Activated CD8-positive, alpha-beta memory T cell treated with anti-CD3 and anti-CD28 coated beads, Interleukin-2, amount 10 ng/mL, durations not matched to agents 7 days and 5 days (primary cell): ENCODE measurements around the gene BACH2. TPM values are rescaled to one million over a fixed set of nuclear protein-coding genes. Genes with fewer than 3 reads are reported as not detected.

Source experiments
- ATAC-seq: fragments of 150-1000 bp; cut with Tn5 transposase; one replicate; pipeline ENCODE4 v1.10.0; 2021; ENCODE audit warnings: moderate library complexity
- CTCF ChIA-PET: fragments of 350-600 bp; sonication (Branson Sonifier 250); formaldehyde crosslinking; loops from one replicate; lab custom pipeline; 2021; ENCODE audit warnings: antibody characterized with exemption; lab: Charles Lee
- DNase-seq: peaks from one replicate; pipeline ENCODE4 v3.0.0-alpha.2; 2020
- H3K27ac Mint-ChIP-seq: one replicate; pipeline ENCODE4 v1.8.0; 2021; ENCODE audit warnings: mild to moderate bottlenecking, mixed read lengths
- H3K27me3 Mint-ChIP-seq: one replicate; pipeline ENCODE4 v1.8.0; 2021; ENCODE audit warnings: mixed read lengths
- H3K36me3 Mint-ChIP-seq: one replicate; pipeline ENCODE4 v1.8.0; 2021; ENCODE audit warnings: mild to moderate bottlenecking, mixed read lengths
- H3K4me1 Mint-ChIP-seq: one replicate; pipeline ENCODE4 v1.8.0; 2021; ENCODE audit warnings: mixed read lengths
- H3K4me3 Mint-ChIP-seq: one replicate; pipeline ENCODE4 v1.8.0; 2021; ENCODE audit warnings: mild to moderate bottlenecking, moderate library complexity, mixed read lengths
- H3K9me3 Mint-ChIP-seq: one replicate; pipeline ENCODE4 v1.8.0; 2022; ENCODE audit warnings: low read depth, mixed read lengths
- total RNA-seq, 2 experiments: library from RNA; stranded (reverse); gene quantifications; one replicate each; pipeline ENCODE4 v1.2.3, GENCODE V29; 2021

Gene BACH2
- total RNA-seq, 2 experiments from 2014 or later: 21.5 to 22.6 TPM

DNA sequence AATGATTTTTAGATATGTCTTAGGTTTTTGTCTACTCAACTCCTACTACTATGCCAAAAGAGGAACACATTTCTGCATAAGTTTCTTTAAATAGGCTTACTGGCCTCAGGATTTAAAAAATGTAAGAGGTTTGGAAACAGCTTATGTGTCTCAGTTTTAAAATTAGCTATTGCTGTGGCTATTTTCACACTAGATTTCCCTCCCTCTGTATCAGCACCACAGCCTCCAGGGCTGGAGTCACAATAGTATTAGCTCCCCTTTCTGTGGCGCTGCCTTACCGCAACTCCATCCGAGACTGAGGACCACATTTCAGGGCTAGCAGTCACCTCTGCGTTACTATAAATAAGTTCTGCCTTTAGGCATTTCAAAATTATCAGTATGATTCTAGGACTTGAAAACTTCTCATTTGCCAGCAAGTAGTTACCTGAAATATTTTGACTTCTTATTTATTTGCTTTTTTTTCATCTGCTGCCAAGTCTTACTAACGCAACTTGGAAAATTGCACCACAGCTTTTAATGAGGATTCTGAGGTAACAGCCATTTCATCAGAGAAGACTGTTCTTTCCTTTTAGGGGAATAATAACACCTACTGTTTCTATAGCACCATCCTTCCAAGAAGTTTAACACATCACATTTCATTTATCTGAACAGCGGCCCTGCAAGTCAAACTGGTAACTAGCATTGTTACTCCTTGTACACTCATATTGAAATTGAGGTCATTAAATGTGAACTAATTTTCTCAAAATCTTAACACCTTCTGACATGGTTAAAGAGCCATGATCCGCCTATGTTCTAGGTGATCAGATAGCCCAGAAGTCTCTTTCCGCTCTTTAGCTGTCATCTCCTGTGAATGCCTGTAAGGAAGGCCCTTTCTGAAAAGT is 296.5 kb downstream of the BACH2 start:
- peaks cover 6% of the 10 kb centered on the region for H3K4me1 Mint-ChIP-seq
- CTCF ChIA-PET: interaction anchor here (1.0 to 1.3 kb wide), 3 partner anchors 9 to 50 kb away, joined by 3 read pairs; no protein-coding TSS in a partner anchor
- H3K9me3 Mint-ChIP-seq: no peaks in the 10 kb centered on the region
- DNase-seq (peak; percentile 49), ATAC-seq (peak; percentile 48)
- H3K27ac Mint-ChIP-seq: no peak overlapping the region
- H3K36me3 Mint-ChIP-seq: peaks cover 16% of the 10 kb centered on the region
- no peak overlapping the region for H3K4me3 Mint-ChIP-seq
- H3K27me3 Mint-ChIP-seq: no peaks in the 10 kb centered on the region

DNA sequence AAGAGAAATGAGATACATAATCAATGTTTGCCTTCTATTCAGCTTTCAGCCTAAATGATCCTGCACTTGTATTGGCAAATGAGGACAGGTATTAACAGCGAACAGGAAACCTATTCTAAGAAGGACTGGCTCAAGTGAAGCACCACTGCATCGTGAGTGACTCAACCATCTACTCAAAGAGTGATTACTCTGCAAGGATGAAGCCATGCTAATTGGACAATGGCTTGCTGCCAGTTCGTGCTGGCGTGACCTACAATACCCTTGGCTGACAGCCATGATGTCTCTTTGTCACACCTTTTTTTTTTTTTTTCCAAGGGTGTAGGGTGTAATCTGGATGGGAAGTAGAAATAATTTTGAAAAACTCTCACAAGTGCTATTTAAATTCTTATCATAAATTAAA is 297.5 kb downstream of the BACH2 start:
- Mint-ChIP-seq H3K36me3 (peaks cover 13% of the 10 kb centered on the region), H3K9me3 (no peaks in the 10 kb centered on the region), H3K4me1 (peaks cover 6% of the 10 kb centered on the region), H3K27me3 (no peaks in the 10 kb centered on the region), H3K4me3 (no peak overlapping the region), H3K27ac (no peak overlapping the region)
- peak; percentile 64 for DNase-seq
- CTCF ChIA-PET: interaction anchor here (1.2 to 1.3 kb wide), 2 partner anchors 10 to 51 kb away, joined by 3 read pairs; no protein-coding TSS in a partner anchor
- peak; percentile 58 for ATAC-seq

DNA sequence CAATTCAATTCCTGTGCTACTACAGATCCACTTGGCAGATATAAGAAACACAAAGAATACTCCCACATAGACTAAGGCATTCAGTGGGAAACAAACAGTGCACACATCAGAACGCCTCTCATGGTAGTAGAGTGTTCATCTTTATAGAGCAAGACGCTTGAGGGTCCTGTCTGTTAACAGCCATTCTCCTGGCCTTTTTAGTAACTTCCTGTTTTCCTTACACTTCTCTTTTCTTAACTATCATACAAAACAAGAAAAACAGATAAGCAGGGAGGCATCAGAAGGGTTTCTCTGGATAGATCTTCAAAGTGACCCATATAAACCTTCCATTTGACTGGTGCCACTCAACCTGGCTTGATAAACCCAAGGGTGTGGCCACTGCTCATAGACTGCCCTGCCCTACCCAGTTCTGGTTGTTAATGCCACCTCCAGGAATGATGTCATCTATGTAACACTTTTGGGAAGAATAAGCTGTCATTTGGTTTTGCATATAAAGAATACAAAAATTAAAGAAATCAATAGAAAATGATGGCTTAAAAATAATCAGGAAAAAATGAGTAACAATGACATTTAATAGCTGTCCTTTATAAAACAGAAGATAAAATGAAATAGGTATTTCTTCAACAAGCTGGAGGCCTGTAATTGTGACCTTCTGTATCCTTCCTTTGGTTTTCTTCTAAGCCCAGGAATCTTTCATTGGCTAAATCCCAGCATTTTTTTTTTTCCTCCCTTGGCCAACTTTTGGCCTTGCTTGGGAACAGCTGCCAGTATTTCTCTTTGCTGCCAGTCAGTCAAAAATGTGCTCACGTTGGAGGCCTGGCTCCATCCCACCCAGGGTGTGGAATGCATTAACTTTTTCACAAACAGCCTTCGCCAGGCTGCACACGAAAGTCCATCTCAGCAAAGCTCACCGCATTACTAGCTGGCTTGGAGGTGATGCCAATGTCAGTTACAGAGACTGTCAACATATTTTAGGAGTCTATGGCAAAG is 298.9 kb downstream of the BACH2 start:
- H3K27ac Mint-ChIP-seq: no peak overlapping the region
- no peak overlapping the region for H3K4me3 Mint-ChIP-seq
- H3K36me3 Mint-ChIP-seq: peaks cover 13% of the 10 kb centered on the region
- peaks cover 6% of the 10 kb centered on the region for H3K4me1 Mint-ChIP-seq
- no peaks in the 10 kb centered on the region for H3K9me3 Mint-ChIP-seq
- DNase-seq (no peak), ATAC-seq (no peak)
- no peaks in the 10 kb centered on the region for H3K27me3 Mint-ChIP-seq
- CTCF ChIA-PET: no interaction called here

- Mint-ChIP-seq H3K27ac (no peak overlapping the region), H3K4me3 (no peak overlapping the region), H3K9me3 (no peaks in the 10 kb centered on the region), H3K36me3 (peaks cover 22% of the 10 kb centered on the region), H3K27me3 (no peaks in the 10 kb centered on the region), H3K4me1 (peaks cover 10% of the 10 kb centered on the region)
- no peak for DNase-seq
- CTCF ChIA-PET: no interaction called here
- no peak for ATAC-seq
Observed at GRCh38 chr6:89993411-89993810, 303.2 kb downstream of the BACH2 start.

GRCh38 chr6:89992818-89993217 is 303.8 kb downstream of the BACH2 start:
- no peak overlapping the region for H3K4me3 Mint-ChIP-seq
- ATAC-seq: no peak
- peaks cover 11% of the 10 kb centered on the region for H3K4me1 Mint-ChIP-seq
- no peak overlapping the region for H3K27ac Mint-ChIP-seq
- H3K27me3 Mint-ChIP-seq: no peaks in the 10 kb centered on the region
- peaks cover 22% of the 10 kb centered on the region for H3K36me3 Mint-ChIP-seq
- DNase-seq: no peak
- CTCF ChIA-PET: no interaction called here
- no peaks in the 10 kb centered on the region for H3K9me3 Mint-ChIP-seq

GRCh38 chr6:89989742-89990141 is 306.9 kb downstream of the BACH2 start:
- no peak overlapping the region for H3K4me3 Mint-ChIP-seq
- ATAC-seq: no peak
- peaks cover 30% of the 10 kb centered on the region for H3K4me1 Mint-ChIP-seq
- no peaks in the 10 kb centered on the region for H3K9me3 Mint-ChIP-seq
- H3K36me3 Mint-ChIP-seq: peaks cover 11% of the 10 kb centered on the region
- no peak for DNase-seq
- H3K27me3 Mint-ChIP-seq: no peaks in the 10 kb centered on the region
- CTCF ChIA-PET: interaction anchor here (1.1 kb wide), 1 partner anchor 20 kb away, joined by 3 read pairs; no protein-coding TSS in a partner anchor
- H3K27ac Mint-ChIP-seq: no peak overlapping the region

DNA sequence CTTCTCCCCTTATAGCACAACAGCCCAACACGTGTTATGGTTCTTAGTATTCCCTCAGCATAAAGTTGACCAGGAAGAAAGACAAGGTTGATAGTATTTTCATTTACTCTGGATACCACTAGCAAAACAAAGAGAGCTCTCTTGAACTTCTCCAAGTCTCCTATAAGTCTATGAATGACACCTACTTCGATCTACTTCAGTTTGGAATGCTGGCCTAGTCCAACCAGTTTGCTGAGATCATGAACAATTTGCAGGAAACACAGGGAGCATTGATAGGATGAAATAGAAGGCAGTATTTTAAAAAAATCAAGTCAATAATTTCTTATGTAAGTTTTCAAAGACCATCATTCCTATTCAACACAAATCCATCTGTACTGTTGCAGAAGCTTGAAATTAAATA is 308.8 kb downstream of the BACH2 start:
- Mint-ChIP-seq H3K4me3 (no peak overlapping the region), H3K27ac (no peak overlapping the region), H3K4me1 (peaks cover 30% of the 10 kb centered on the region)

GRCh38 chr6:89987140-89987539 is 309.5 kb downstream of the BACH2 start:
- no peaks in the 10 kb centered on the region for H3K27me3 Mint-ChIP-seq
- no peak overlapping the region for H3K27ac Mint-ChIP-seq
- no peaks in the 10 kb centered on the region for H3K9me3 Mint-ChIP-seq
- CTCF ChIA-PET: interaction anchor here (1.6 kb wide), 1 partner anchor 8 kb away, joined by 4 read pairs; no protein-coding TSS in a partner anchor
- no peak overlapping the region for H3K4me3 Mint-ChIP-seq
- H3K4me1 Mint-ChIP-seq: peaks cover 30% of the 10 kb centered on the region
- ATAC-seq (no peak), DNase-seq (no peak)
- peaks cover 11% of the 10 kb centered on the region for H3K36me3 Mint-ChIP-seq

More for the DNA sequence above, 308.8 kb downstream of the BACH2 start:
- ATAC-seq (no peak), DNase-seq (no peak)
- peaks cover 11% of the 10 kb centered on the region for H3K36me3 Mint-ChIP-seq
- H3K9me3 Mint-ChIP-seq: no peaks in the 10 kb centered on the region
- CTCF ChIA-PET: interaction anchor here (1.6 kb wide), 1 partner anchor 9 kb away, joined by 4 read pairs; no protein-coding TSS in a partner anchor
- no peaks in the 10 kb centered on the region for H3K27me3 Mint-ChIP-seq

DNA sequence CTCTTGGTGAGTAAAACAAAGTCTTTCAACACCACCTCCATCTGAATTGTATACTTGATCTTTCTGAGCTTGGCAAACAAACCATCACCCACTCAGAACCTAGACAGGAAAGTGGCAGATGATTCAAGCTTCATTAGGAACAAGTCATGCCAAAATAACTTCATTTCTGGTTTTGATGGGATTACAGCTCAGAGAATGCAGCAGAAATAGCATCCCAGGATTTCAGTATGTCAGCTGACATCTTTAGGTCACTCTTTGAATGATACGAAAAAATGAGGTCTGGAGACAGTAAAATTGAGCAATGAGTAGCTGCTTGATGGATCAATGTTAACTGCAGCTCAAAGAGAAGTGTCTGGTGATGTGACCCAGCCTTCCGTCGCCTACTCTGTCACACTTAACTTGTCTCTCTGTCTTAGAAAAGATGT is 310.0 kb downstream of the BACH2 start:
- no peak overlapping the region for H3K27ac Mint-ChIP-seq
- no peak overlapping the region for H3K4me3 Mint-ChIP-seq
- ATAC-seq (no peak), DNase-seq (no peak)
- peaks cover 30% of the 10 kb centered on the region for H3K4me1 Mint-ChIP-seq
- no peaks in the 10 kb centered on the region for H3K9me3 Mint-ChIP-seq
- CTCF ChIA-PET: interaction anchor here (1.0 kb wide), 1 partner anchor 86 kb away, joined by 4 read pairs; no protein-coding TSS in a partner anchor
- peaks cover 10% of the 10 kb centered on the region for H3K36me3 Mint-ChIP-seq
- no peaks in the 10 kb centered on the region for H3K27me3 Mint-ChIP-seq

DNA sequence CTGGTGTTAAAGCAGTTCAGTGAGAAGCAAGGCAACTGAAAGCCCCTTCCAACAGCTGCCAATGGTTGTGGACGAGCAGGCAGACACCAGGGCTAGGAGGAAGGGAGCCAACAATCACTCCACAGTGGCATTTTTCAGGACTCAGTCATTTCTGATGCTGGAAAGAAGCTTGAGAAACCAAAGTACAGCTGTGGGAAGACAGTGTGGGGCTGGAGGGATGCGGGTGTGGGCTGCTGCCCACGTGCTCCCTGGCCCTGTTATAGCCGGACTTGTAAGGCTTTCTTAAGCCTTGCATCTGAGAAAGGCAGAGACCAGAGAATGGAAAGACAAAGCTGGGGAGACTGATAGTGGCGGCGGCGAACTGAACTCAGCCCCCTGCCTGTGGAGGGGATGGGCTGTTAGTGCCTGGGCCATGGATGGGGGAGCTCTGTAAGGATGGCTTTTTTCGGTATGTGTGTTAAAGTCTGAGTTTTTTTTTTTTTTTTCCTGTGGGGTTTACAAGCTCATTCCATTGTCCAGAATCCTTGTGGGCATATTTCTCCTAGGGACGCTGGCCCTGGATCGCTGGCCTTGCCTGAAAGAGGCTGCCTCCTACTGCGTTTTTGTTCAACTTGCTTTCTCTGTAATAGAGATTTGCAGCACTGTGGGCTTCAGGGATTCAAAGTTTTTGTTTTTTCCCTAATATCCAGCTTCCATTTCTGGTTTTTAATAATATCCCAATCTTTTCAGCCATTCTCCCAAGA is 310.7 kb downstream of the BACH2 start:
- Mint-ChIP-seq H3K9me3 (no peaks in the 10 kb centered on the region), H3K27me3 (no peaks in the 10 kb centered on the region), H3K4me3 (no peak overlapping the region), H3K36me3 (peaks cover 4% of the 10 kb centered on the region), H3K4me1 (peaks cover 30% of the 10 kb centered on the region), H3K27ac (no peak overlapping the region)
- CTCF ChIA-PET: interaction anchor here (1.0 kb wide), 1 partner anchor 87 kb away, joined by 4 read pairs; no protein-coding TSS in a partner anchor
- no peak for DNase-seq
- ATAC-seq: no peak

DNA sequence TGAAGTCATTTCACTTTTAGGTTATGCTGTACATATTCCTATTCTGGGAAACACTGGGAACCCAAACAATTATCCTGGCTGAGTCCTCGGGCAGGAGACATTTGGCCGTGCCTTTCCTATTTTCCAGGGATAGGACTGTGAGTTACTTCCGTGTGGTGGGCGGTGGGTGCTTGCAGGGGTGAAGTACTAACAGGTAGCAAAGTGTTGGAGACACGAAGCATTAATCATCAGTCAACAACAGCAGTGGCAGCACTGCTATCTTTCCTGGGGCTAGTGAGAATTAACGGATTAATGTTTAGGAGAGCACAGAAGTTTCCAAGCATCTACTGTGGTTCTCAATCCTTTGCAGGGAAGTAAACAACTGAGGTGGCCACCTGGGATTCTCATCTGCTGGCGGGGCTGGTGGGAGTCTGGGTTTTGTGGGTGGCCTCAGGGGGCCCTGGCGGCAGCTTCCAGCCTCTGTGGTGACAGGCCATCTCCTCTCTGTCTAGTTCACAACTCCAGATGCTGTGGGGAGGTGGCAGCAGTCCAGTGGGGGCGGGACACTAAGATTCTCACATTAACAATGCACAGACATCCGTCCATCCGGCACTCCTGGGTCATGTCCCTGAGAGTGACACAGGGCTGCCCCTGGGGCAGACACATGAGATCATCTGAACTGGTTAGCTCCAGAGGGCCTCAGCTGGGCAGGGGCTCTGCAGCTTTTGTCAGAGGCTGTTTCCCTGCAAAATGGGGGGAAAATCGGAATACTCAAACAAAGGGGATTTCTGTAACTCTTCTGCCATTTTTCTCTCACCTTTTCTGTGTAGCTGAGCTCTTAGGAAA is 311.5 kb downstream of the BACH2 start:
- no peak for DNase-seq

DNA sequence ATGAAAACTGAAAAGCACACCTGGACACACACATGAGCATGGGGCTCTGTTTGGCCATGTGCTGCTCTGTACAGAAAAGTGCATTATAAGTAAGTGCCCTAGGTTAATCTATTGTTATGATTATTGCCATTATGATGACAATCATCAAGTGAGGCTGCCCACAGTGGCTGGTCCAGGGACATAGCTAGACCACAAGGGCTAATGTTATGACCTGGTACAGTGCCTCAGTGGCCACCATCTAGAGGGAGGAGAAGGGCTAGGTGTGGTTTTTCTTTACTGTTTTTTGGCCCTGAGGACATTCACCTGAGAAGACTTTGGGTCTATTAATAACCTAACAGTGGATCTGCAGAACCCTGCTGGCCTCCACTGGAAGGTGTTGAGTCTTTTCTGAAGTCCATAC is 316.3 kb downstream of the BACH2 start:
- H3K36me3 Mint-ChIP-seq: no peaks in the 10 kb centered on the region
- CTCF ChIA-PET: no interaction called here
- peaks cover 19% of the 10 kb centered on the region for H3K4me1 Mint-ChIP-seq
- H3K27me3 Mint-ChIP-seq: no peaks in the 10 kb centered on the region
- no peak overlapping the region for H3K27ac Mint-ChIP-seq
- H3K9me3 Mint-ChIP-seq: no peaks in the 10 kb centered on the region
- ATAC-seq (no peak), DNase-seq (no peak)
- no peak overlapping the region for H3K4me3 Mint-ChIP-seq

More for the DNA sequence above, 311.5 kb downstream of the BACH2 start:
- Mint-ChIP-seq H3K9me3 (no peaks in the 10 kb centered on the region), H3K27ac (no peak overlapping the region), H3K4me3 (no peak overlapping the region), H3K36me3 (peaks cover 2% of the 10 kb centered on the region), H3K27me3 (no peaks in the 10 kb centered on the region), H3K4me1 (peaks cover 35% of the 10 kb centered on the region)
- CTCF ChIA-PET: no interaction called here
- ATAC-seq: no peak
